SW 1271 (cell line): ENCODE measurements around the gene EXTL1.

Experiments used
- DNase-seq, 2 experiments: peaks; one replicate each; lab custom pipeline; 2025; lab: John Stamatoyannopoulos, UW

The EXTL1 gene

DNA sequence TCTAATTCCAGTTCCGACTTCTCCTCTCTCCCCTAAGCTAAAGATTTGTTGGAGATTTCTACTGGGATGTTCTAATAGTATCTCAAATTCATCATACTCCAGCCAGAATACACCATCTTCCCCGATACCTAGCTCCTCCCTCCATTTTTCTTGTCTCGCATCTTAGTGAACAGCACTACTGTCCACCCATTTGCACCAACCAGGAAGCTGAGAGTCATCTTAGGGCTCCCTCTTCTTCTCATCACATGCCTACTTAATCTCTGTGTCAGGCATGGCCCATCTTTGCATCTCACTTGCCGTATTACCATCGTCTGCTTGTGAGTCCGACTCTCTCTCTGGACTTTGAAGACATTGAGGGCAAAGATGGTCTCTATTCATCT, 49.4 kb downstream of the EXTL1 start:
- no peak for DNase-seq

GRCh38 chr1:26072305-26072704, 50.7 kb downstream of the EXTL1 start:
- no peak for DNase-seq

DNA sequence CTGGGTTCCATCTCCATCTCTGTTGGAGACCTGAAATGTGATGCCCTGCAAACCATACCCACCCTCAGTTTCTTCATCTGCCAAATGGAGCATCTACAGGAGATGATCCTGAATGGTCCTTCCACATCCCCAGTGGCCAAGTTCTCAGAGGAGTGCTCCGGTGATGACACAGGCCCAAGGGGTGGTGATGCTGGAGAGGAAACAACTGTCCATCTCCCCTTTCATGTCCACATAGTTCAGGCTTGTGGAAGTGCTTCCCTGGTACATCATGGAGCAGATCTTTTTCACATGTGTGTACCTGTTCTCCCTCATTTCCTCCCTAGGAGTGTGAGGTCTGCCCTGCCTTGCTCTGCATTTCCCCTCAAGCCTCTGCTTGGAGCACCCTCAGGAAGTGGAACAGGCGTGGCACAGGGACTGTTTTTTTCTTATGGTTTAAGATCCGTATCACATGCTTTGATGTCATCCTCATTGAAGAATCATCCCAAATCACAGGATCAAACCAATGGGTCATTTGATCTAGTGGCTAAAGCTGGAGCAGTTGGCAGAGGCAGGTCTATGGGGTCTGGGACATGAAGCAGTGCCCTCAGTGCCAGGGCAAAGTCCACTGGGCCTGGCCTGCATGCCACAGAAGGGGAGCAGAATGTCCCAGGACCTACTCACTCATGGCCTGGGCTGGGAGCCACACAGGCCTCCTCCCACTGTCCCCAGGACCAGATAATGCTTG, 54.0 kb downstream of the EXTL1 start:
- no peak for DNase-seq

GRCh38 chr1:26077524-26077923, 55.9 kb downstream of the EXTL1 start:
- no peak for DNase-seq

- no peak for DNase-seq
Measured at GRCh38 chr1:26078286-26079177, 57.0 kb downstream of the EXTL1 start.

- DNase-seq = no peak
Measured at GRCh38 chr1:26079178-26079563, 57.6 kb downstream of the EXTL1 start.

GRCh38 chr1:26079960-26080814, 58.6 kb downstream of the EXTL1 start:
- no peak for DNase-seq

DNA sequence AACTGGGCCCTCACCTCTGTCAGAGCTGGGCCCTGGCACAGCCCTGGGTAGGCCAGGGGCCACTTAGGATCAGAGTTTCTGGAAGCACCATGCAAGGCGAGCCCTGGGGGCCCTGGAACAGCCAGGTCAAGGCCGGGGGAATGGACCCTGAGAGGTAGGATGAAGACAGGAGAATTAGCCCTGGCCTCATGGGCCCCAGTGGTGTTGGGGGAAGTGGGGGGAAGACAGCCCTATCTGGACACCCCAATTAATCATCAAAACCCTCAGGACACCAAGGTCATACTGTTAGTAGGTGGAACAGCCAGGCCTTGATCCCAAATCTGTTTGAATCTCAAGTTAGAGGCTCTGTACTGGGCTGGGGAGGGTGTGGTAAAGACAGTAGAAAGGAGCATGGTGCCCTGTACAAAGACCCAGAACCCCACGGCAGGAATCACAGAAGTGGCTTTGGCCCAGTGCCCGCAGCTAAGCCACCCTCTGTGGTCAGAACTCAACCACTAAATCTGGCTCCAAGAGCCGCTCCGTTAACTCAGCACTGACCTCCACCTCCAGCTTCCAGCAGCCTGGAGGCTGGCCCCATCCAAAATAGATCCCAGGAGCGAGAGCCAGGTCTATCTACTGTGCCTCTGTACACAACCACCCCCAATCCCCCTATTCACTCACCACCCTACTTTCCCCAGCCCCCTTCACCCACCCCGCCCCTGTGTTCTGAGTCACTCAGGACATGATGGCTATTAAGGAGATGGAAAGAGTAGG, 59.9 kb downstream of the EXTL1 start:
- no peak for DNase-seq

DNA sequence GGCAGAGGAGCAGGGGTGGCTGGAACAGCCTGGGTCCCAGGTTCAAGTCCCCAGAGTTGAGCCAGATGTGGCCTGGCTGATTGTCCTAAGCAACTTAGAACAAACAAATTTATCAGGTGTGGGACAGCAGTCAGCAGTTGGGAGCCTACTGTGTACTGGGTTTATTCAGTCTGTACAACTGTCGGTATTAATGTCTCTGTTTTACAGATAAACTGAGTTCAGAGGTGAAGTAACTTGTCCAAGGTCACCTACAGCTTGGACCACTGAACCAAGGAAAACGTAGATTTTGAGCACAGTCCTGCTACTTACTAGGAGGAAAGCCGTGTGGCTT, 60.4 kb downstream of the EXTL1 start:
- DNase-seq = no peak

- no peak for DNase-seq
Measured at GRCh38 chr1:26083208-26083607, 61.6 kb downstream of the EXTL1 start.

DNA sequence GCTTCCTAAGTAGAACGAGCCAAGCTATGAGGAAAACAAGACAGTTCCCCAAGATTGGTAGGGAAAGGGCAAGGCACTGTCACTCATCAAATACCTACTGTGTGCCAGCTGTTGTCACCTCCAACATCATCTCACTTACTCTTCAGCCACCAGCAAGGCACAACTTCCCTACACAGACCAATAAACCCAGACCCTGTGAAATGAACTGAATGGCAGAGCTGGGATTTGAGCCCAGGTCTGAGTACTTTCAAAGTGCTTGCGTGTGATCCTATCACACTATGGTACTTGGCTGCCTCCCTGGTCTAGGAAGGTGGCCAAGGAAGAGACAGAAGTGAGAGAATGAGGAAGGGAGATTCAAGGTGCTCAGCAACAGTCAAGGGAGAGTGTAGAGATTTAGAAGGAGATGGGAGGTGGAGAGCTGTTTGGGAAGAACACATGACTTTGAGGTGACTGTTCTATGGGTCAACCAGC, 62.6 kb downstream of the EXTL1 start:
- DNase-seq = no peak

DNA sequence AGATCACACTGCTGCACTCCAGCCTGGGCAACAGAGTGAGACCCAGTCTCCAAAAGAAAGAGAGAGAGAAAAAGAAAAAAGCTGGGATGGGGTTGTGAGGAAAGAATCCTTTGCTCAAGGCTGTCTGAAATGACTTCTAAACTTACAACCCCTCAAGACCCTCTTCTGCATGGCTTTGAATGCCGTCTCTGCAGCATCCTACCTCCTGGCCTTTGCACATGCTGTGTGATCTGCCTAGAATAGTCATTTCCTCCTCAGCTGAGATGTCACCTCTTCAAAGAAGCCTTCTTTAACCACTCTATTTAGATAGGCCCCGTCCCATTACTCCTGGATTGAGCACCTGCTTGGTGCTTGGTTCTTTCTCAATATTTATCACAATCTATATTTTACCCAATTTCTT, 63.3 kb downstream of the EXTL1 start:
- no peak for DNase-seq
